CD4-positive, alpha-beta T cell treated with Interleukin-2 at 100 ng/mL for 4 hours (primary cell): ENCODE data around the gene RGS12.

Experiments used
- DNase-seq: peaks from one replicate; pipeline ENCODE4 v3.0.0-alpha.2; 2020; ENCODE audit warnings: low spot score

The RGS12 gene

DNA sequence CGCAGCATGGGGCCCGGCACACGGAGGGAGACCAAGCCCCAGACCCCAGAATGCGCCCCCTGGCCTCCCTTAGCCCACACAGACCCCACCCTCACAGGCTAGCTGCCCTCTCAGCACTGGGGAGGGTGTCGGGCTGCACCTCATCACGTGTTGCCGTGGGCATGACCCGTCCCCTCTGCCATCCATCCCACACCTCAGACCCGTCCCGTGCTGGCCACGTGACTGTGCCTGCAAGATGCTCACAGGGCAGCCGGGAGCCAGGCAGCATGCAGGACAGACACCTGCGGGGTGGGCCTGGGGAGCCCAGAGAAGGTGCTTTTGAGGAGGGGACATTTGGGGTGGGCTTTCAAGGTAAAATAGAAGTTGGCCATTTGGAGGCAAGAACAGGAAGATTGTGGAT is 39.0 kb upstream of the RGS12 start:
- no peak for DNase-seq

DNA sequence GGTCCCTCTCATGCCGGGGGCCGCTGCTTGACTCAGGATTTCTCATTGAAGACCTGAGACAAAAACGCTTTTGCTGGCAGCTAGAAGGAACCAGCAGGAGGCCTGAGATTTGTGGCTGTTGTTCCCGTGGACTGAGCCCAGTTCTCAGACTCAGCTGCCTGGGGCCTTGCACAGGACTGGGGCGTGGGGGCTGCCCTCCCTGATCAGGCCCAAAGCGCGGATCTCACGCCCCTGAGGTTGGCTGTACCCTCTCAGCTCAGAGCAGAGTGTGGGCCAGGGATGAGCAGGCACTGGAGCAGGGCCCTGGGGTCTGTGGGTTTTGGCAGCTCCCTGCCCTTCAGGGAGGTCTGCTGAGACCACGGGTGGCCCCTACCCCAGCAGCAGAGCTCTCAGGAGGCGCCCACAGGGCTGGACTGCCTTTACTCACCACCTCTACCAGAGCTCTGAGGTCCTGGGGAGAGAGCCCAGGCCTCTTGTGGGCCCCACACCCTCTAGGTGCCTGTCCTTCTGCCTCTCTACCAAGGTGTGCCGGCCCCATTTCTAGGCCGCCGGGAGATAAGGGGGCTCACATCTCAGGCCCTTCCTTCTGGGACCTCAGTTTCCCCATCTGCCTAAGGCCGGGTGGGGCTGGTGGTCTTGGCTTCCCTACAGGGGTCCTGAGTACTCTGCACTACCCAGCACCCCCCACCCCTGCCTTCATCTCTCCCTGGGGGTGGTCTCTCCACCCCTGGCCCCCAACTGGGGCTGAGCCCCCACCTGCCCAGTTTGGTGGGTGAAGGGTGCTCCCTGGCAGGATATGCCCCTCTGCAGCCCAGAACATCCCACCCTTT is 38.3 kb upstream of the RGS12 start:
- DNase-seq, result no peak

DNA sequence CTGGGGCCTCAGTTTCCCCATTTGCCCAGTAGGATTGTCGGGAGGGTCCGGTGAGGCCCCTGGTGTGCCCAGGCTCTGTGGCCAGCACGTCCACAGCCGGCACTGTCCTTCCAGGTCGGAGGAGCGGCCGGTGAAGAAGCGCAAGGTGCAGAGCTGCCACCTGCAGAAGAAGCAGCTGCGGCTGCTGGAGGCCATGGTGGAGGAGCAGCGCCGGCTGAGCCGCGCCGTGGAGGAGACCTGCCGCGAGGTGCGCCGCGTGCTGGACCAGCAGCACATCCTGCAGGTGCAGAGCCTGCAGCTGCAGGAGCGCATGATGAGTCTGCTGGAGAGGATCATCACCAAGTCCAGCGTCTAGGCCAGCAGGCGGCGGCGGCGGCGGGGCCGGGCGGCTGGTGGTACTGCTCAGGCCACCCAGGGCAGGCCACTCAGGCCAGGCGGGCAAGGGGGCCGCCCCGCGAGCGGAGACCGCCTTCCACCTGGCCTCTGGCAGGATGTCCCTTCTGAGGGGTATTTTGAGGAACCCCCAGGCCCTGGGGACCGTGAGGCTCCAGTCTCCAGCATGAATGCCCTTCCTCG is 37.1 kb upstream of the RGS12 start:
- DNase-seq, result no peak

DNA sequence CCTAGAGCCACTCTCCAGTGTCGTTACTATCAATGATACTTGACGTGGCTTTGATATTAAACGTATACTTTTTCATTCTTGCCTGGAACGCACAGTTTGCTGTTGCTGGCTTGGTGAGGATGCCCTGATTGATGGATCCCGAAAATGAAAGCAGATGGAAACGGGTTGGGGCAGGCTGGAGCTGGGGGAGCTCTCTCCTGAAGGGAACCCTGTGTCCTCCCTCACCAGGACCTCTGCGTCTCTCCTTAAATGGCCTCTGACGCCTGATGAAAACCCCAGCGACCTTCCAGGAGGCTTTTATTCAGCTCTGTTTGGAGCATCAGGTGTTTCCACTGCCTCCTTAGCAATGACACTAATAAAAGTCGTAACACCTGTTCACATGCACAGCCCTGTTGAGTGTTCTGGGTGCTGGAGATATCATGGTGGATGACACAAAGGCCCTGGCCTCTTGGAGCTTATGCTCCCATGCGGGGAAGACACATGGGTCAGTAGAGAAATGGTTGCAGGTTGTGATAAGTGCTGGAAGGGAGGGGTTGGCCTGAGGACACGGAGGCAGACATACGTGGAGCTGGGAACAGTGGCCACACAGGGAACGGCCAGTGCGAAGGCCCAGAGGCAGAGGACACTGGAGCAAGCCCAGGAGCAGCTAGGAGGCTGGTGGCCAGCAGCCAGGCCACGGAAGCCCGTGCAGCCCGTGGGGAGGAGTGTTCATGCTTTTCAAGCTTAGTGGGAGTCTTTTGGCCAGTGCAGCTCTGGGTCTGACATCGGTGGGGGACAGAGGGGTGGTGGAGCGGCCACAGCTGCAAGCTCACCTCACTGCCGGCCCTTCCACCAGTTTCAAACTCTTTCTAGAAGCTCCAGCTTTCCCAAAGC is 36.4 kb upstream of the RGS12 start:
- no peak for DNase-seq

DNA sequence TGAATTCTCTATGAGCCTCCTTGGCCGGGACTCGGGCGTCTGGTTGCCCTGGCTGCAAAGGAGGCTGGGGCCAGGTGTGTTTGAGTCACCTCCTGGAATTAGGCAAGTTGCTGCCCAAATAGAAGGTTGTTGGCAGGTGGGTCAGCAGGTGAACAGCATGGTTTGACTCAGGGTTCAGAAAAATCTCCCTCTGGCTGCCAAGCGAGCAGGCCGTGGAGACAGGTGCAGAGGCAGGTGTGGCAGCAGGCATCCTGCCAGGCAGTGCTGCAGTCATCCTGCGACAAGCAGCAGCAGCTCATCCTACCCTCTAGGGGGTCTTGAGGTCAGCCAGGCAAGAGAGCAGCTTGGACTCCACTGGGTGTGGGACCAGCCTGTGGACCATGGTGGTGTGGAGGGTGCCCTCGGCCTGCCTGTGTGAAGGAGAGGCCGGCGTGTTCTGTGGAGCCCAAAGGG is 35.7 kb upstream of the RGS12 start:
- no peak for DNase-seq

DNA sequence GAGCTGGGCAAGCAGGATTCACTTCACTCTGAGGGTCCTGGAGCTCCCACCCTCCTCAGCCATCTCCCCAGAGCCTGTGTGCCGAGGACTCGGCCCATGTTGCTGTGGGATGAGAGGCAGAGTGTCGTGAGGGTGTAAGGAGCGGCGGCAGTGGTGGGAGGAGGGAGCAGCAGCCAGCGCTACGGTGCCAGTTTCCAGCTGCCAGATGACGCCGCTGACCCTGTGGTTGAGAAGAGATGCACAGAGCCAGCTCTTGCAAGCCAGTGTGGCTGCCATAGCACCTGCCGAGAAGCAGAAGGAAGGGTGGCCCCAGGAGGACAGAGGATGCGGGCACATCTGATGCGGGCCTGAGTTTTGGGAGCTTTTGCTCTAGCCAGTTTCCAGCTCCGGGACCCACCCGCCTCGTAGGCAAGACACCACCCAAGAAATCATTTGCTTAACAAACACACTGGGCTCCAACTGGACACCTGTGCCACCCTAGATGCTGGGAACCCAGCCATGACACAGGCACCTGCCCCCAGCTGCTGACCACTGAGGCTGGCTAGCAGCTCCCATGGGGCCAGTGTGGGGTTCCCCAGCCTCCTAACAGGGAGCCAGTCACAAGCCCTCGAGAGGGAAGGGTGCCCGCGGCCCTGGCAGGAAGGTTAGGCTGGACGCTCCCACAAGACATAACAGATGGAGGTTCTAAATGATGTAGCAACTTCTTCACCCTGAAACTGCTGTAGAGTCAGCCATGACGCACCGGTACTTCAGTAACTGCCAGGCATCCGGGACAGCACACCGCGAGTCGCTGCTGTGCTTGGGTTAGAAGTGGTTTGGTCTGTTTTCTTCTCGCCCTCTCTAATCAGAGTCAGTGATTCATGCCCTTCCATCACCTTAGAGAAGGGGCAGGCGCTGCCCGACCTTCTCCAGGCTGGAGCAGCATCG is 35.0 kb upstream of the RGS12 start:
- DNase-seq, result no peak

DNA sequence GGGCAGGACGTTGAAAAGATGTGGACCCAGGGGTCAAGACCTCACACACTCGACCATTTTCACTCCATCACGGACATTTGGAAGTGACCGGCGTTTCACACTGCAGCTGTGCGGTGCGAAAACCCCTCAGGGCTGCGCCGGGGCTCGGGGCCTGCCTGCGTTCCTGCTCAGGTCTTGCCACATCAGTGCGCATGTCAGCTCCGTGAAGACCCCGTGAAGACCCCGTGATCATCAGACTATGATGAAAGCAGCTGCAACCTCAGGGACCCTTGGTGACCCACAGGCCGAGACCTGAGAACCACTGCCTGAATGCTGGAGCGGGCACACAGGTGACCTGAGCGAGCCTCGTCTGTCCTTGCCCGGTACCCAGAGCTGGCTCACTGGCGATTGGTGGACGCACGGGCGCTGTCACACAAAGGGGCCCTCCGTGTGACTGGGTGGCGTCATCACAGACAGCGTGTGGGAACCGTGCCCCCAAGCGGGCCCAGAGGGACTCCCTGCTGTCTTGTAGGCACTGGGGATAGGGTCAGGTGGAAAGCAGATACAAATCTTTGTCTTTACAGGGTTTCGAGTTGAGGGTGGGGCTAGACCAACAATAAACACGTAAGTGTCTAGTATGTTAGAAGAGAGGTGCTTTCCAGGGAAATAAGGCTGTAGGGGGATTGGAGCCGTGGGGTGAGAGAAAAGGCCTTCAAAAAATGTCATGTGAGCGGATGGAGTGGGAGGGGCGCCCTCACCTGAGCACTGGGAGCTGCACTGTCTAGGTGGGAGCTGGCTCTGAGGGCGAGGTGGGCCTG is 31.2 kb upstream of the RGS12 start:
- no peak for DNase-seq

DNA sequence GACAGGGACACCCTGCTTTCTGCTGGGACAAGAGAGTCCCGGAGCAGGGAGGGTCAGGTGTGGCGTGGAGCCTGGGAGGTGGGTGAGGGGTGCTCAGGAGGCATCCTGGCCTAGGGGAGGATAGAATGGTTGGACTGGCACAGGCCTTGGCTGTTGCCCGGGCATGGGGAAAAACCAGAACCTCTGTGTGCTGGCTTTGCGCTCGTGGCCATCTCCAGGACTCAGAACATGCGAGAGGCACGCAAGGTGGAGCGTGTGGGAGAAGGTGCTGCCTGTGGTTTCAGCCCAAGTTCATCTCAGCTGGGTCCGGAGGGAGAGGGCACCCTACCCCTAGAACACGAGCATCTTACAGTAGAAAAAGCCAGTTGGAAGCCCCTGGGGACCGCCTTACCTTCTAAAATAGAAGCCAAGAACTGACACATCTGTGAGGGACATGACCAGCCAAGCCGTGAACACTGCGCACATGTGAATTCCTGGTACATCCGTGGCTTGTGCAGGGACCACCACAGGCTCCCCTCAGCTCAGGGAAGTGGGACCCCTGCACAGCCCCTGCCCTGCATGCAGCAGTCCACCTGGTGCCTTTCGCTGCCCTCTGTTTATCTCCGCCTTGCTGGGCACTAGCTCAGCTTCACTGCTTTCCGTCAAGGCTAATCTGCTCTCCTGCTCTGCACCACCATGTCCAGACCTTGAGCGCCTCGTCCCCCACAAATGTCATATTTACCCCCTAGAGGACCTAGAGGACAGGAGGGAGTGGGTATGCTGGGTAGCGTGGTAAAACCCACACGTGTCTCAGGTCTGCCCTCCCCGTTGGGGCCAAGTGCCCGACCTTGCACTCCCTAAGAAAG is 30.4 kb upstream of the RGS12 start:
- DNase-seq, result no peak

DNA sequence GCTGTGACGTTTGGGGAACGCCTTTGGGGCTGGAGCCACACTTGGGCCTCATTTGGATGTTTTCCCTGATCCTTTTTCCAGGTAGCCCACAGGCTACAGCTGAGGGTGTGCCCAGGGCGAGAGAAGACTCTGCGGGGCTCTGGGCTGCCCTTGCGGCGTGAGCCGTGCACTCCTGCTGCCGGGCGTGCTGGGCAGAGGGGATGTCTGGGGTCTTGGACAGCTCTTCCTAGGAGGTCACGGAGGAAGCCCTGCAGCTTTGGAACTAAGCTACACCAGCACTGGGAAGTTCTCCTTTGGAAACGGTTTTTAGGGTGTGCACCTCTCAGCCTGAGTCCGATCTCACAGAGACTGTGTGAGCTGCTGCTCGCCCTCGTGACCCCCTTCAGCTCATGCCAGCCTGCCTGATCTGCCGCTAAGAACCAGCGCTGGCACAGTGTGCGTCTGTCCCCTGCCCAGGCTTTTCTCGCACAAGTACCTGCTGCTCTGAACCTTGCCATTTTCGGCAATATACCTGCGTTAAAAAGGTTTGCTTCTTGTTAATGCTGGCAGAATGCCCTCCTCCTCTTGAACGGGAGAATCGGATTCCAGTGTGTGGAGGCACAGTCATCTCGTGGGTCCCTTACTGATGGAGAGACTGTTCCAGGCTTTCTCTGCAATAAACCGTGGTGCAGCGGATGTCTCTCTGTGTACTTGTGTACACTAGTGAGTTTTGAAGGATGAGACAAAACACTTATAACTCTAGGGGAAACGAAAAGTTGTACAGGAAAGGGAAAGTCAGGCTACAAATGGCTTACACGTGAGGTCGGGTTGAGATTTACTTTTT is 29.6 kb upstream of the RGS12 start:
- DNase-seq, result no peak

DNA sequence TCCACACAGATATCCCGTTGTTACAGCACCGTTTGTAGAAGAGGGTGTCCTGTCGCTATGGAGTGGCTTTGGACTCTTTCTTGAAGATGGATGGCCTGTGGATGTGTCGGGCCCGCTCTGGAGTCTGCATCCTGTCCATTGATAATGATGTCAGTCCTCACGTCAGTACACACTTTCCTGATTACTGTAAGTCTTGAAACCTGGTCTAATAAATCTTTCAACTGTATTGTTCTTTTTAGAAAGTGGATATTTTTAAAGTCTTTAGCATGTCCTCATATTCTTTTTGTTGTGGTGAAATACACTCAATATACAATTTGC is 29.0 kb upstream of the RGS12 start:
- DNase-seq, result no peak

DNA sequence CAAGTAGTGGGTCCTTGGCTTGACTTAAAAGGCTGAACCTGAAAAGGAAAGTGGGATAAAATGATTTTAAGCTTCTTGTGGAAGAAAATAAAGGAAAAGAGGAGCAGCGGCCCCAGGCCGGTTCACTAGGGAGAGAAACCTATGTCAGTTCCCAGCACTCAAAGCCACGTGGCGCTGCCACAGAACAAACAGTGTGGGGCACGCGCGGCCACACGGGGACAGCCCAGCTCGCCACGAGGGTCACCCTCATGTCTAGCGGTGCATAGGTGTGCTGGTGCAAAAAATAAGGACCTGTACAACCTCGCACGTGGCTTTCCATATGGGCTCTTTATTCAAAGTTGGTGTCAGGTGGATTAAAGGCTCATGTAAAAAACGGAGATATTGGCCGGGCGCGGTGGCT is 26.7 kb upstream of the RGS12 start:
- no peak for DNase-seq

DNA sequence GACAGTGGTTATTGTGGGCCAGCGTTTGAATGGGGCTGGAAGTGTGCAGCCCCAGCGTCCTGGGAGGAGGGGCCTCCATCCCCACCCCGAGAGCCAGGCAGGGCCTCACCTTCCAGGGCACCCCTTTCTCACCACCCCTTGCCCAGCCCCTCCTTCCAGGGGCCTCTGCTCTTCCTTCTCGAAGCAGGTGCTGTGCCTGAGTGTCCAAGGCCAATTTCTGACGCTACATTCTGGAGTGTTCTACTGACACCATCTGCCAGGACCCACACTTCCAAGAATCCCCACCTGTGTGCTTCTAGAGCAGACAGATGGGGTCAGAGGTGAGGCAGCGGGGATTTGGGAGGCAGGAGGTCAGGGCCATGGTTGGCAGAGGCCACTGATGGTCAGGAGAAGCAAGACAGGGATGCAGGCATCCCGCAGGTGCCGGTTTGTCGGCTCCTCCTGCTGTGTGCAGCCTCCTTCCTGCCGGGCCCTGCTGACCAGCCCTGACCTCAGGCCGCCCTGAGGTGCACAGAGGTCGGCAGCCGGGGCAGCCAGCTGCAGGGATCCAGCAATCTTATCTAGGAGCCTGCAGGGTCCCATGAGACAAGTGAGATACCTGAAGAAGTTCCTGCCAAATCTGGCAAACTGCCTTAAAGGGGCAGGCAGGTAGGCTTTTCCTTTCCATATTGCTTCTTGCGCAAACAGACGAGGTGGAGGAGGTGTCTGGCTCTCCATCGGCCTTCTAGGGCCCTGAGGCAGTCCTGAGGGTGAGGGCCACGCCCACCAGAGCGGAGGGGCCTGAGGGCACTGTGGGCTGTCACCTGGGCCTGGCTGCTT is 25.0 kb upstream of the RGS12 start:
- DNase-seq, result no peak

DNA sequence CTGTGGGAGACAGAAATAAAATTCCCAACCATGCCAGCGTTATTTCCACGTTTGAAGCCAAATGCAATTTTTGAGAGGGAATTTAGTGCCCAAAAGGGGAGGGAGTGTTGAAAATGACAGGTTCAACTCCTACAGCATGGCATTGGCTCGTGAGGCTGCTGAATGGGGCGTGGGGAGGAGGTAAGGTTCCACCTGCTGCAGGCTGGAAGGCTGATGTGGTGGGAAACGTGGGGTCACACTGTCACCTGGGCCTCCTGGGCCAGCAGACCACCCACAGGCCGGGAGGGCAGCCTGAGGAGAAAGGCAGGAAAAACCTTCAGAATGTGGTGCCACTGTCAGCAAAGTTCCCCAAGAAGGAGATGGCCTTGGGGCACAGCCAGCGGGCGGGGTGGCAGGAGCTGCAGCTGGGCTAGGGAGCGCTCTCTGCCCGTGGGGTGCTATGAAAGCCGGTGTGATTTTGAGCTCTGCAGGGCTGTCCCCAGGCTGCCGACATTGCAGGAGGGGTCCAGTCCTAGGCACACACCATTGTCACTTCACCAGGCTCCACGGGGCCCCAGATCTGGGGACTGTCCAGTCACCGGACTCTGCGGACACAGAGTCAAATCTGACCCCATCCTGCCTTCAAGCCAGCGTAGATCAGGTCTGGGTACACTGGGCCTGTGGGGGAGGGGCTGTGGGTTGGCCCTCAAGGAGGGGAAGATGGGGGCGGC is 24.3 kb upstream of the RGS12 start:
- no peak for DNase-seq

DNA sequence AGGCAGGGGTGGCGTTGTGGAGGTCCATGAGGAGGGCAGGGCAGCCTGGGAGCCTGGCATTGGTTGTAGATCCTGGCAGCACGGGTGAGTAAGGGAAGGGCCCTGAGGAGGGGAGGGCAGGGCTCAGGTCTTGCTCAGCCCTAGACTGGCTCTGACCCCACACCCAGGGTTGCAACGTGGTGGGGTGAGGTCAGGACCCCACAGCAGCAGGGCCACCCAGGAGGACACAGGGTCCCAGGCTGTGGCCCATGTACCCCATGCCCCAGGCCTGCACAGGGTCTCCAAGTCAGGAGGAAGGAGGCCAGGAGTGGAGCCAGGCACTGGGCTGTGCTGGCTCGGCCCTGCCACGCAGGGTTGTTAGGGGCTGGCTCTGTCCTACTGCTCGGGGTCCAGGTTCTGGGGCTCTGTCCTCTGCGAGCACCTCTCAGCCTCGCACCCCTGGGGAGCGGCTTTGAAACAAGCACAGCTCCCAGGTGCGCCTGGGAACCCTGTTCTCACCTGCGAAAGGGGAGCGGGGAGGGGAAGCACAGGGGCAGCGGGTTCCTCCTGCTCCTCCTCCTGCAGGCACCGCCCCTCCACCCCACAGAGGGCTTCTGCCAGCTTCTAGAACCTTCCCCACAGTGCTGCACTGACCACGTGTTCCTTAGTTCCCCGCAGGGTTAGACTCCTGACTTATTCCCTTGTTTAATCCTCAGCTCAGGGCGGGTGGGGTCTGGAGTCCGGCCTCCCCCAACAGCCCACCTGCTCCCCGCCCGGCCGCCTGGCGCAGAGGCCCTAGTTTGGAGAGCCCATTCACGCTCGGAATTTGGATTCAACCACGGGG is 23.5 kb upstream of the RGS12 start:
- DNase-seq, result no peak

DNA sequence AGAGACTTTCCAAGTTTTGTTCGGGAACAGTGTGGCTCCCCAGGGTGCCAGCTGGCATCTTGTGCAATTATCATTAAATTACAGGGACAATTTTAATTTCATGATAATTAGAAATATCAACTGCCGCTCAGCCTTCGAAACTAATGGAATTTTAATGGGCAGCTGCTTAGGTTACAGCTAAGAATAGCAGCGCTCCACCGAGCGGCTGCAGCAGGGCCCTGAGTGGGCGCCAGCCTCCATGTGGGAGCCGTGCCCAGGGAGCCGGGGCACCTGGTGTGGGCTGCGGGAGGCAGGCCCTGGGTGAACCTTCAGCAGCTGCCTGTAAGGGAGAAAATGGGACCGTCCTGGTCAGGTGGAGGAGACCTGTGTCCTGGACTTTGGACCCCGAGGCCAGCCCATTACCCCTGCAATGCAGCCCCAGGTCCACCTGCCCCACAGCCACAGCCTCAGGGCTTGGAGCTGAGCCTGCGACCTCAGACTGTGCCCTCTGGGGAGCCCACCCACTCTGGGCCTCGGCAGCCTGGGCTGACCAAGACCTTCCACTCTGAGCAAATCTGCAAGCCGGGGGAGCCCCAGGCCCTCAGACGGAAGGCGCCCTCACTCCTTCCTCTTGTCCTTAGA is 22.7 kb upstream of the RGS12 start:
- DNase-seq, result no peak

DNA sequence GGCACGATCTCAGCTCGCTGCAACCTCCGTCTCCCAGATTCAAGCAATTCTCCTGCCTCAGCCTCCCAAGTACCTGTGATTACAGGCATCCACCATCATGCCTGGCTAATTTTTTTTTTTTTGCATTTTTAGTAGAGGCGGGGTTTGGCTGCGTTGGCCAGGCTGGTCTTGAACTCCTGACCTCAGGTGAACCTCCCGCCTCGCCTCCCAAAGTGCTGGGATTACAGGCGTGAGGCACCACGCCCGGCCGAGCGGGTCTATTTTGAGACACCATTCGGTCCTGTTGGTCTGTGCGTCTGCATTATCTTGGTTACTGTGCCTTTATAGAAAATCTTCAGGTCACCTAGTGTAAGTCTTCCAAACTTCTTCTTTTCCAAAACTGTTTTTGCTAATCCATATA is 21.7 kb upstream of the RGS12 start:
- DNase-seq, result no peak
